SK-N-SH (cell line): ENCODE measurements around the gene TNNT3. TPM values are rescaled to one million over a fixed set of nuclear protein-coding genes. Genes with fewer than 3 reads are reported as not detected.

Experiments used
- CTCF ChIA-PET: fragments of 300-600, 350-600 bp; formaldehyde crosslinking; extraction: SDS; loops from one replicate; lab custom pipeline; 2021; lab: Yijun Ruan, JAX
- POLR2A ChIA-PET: fragments of 350-600 bp; sonication (Branson Sonifier 250); formaldehyde crosslinking; extraction: SDS; loops from one replicate; lab custom pipeline; 2020; ENCODE audit warnings: antibody characterized with exemption, inconsistent platforms; lab: Yijun Ruan, JAX
- DNase-seq: peaks from one replicate; pipeline ENCODE4 v3.0.0; 2012
- H2AFZ ChIP-seq: fragments of 200-600 bp; sonication (generic); 2 replicates; pipeline ENCODE4 v1.8.1; 2016; ENCODE audit warnings: antibody characterized with exemption, mild to moderate bottlenecking, low read depth
- H3F3A ChIP-seq: fragments of 200-600 bp; sonication (generic); replicated peaks from 2 replicates; pipeline ENCODE3; 2016; ENCODE audit warnings: antibody characterized with exemption, mild to moderate bottlenecking; ENCODE audit not compliant: insufficient read depth
- H3K27ac ChIP-seq, 2 experiments: fragments of 200-500 bp in 1 of 2; fragments of 200-600 bp in 1 of 2; sonication (Bioruptor generic) in 1 of 2; sonication (generic), shearing (Covaris generic) in 1 of 2; 2 replicates each; pipeline versions ENCODE4 v1.5.1 to v1.6.1; 2014 to 2016; ENCODE audit warnings: low read depth in 2 of 2, inconsistent platforms in 1 of 2, low read length in 1 of 2, mild to moderate bottlenecking in 1 of 2, mixed read lengths in 1 of 2
- H3K27me3 ChIP-seq: fragments of 200-600 bp; sonication (generic), shearing (Covaris generic); 2 replicates; pipeline ENCODE4 v1.6.1; 2016; ENCODE audit warnings: mixed run types; ENCODE audit not compliant: insufficient read depth
- H3K36me3 ChIP-seq, 2 experiments: fragments of 200-500 bp in 1 of 2; fragments of 200-600 bp in 1 of 2; sonication (Bioruptor generic) in 1 of 2; sonication (generic) in 1 of 2; replicated peaks in 1 of 2; 2 replicates each; pipeline versions ENCODE3 to v1.5.1; 2014 to 2016; ENCODE audit warnings: low read length in 1 of 2, mild to moderate bottlenecking in 1 of 2; ENCODE audit not compliant: insufficient read depth in 2 of 2, control insufficient read depth in 1 of 2
- H3K4me1 ChIP-seq, 2 experiments: fragments of 200-500 bp in 1 of 2; fragments of 200-600 bp in 1 of 2; sonication (Bioruptor generic) in 1 of 2; sonication (generic), shearing (Covaris generic) in 1 of 2; 2 replicates each; pipeline versions ENCODE4 v1.5.1 to v1.6.1; 2014 to 2016; ENCODE audit warnings: low read depth in 1 of 2, low read length in 1 of 2, mixed run types in 1 of 2; ENCODE audit not compliant: insufficient read depth in 2 of 2, control insufficient read depth in 1 of 2
- H3K4me2 ChIP-seq: fragments of 200-600 bp; sonication (generic), shearing (Covaris generic); 2 replicates; pipeline ENCODE4 v1.6.1; 2017; ENCODE audit warnings: mixed run types
- H3K4me3 ChIP-seq, 2 experiments: fragments of 200-500 bp in 1 of 2; fragments of 200-600 bp in 1 of 2; sonication (Bioruptor generic) in 1 of 2; sonication (generic), shearing (Covaris generic) in 1 of 2; 2 replicates each; pipeline versions ENCODE4 v1.5.1 to v1.8.1; 2014 to 2016; ENCODE audit warnings: low read depth in 2 of 2, inconsistent platforms in 1 of 2, low read length in 1 of 2, mild to moderate bottlenecking in 1 of 2, mixed read lengths in 1 of 2, moderate library complexity in 1 of 2
- H3K79me2 ChIP-seq: fragments of 200-600 bp; sonication (generic); 2 replicates; pipeline ENCODE4 v1.8.1; 2017; ENCODE audit warnings: mild to moderate bottlenecking; ENCODE audit not compliant: insufficient read depth
- H3K9ac ChIP-seq: fragments of 200-600 bp; sonication (generic); 2 replicates; pipeline ENCODE4 v1.6.1; 2017; ENCODE audit warnings: mixed run types
- H3K9me2 ChIP-seq: fragments of 200-600 bp; sonication (generic); 2 replicates; pipeline ENCODE4 v1.6.1; 2017; ENCODE audit warnings: mixed run types
- H3K9me3 ChIP-seq: fragments of 200-600 bp; sonication (generic); 2 replicates; pipeline ENCODE4 v1.6.1; 2017; ENCODE audit warnings: mixed run types, mild to moderate bottlenecking, moderate library complexity
- H4K20me1 ChIP-seq: fragments of 200-600 bp; sonication (generic); 2 replicates; pipeline ENCODE4 v1.6.1; 2017; ENCODE audit warnings: mild to moderate bottlenecking, mixed run types; ENCODE audit not compliant: insufficient read depth
- ELF1 ChIP-seq: IDR thresholded peaks from 2 replicates; pipeline ENCODE4 v1.4.0; 2012
- EP300 ChIP-seq, 2 experiments: IDR thresholded peaks; 2 replicates each; pipeline versions ENCODE4 v1.4.0 to v1.6.1; 2012; ENCODE audit warnings: borderline replicate concordance in 1 of 2, low read depth in 1 of 2, low read length in 1 of 2
- FOXJ3 ChIP-seq: sonication (generic); formaldehyde crosslinking; IDR thresholded peaks from 2 replicates; pipeline ENCODE4 v1.5.1; 2020; ENCODE audit warnings: mild to moderate bottlenecking, missing genetic modification reagents
- JUND ChIP-seq: IDR thresholded peaks from 2 replicates; pipeline ENCODE4 v1.4.0; 2012
- MXI1 ChIP-seq: IDR thresholded peaks from 2 replicates; pipeline ENCODE4 v1.6.1; 2012; ENCODE audit warnings: mild to moderate bottlenecking, low read depth, low read length, improper control_type of control experiment
- NFIC ChIP-seq: IDR thresholded peaks from 2 replicates; pipeline ENCODE4 v1.4.0; 2012; ENCODE audit warnings: borderline replicate concordance
- NRF1 ChIP-seq: IDR thresholded peaks from 2 replicates; pipeline ENCODE4 v1.6.1; 2012; ENCODE audit warnings: low read depth, mild to moderate bottlenecking, low read length
- POLR2AphosphoS5 ChIP-seq: IDR thresholded peaks from 2 replicates; pipeline ENCODE4 v1.6.1; 2012; ENCODE audit warnings: low read depth, low read length
- RCOR1 ChIP-seq: fragments of 150-350 bp; IDR thresholded peaks from 2 replicates; pipeline ENCODE4 v1.6.1; 2017; ENCODE audit warnings: antibody characterized with exemption, low read length
- SIN3A ChIP-seq: IDR thresholded peaks from 2 replicates; pipeline ENCODE4 v1.6.1; 2012; ENCODE audit warnings: low read depth, mild to moderate bottlenecking, low read length, moderate library complexity, borderline replicate concordance
- SMC3 ChIP-seq: IDR thresholded peaks from 2 replicates; pipeline ENCODE4 v1.6.1; 2012; ENCODE audit warnings: low read depth, low read length, improper control_type of control experiment
- WGBS: methylation state at CpG from one replicate; pipeline ENCODE4 v1.1.6; 2017; ENCODE audit warnings: low lambda C conversion rate; 5-methylcytosine and 5-hydroxymethylcytosine counted together
- polyA plus RNA-seq, 3 experiments: library from polyadenylated mRNA; depleted of rRNA; stranded (reverse); fragments of >200 nt; gene quantifications; 2 replicates each; pipeline ENCODE4 v1.2.3, GENCODE V29; 2012
- TF ChIP-seq, protein P1 (sequence below): IDR thresholded peaks from 2 replicates; pipeline ENCODE4 v1.4.0; 2012; ENCODE audit warnings: low read depth, borderline replicate concordance
- TF ChIP-seq, protein P2 (sequence below): IDR thresholded peaks from 2 replicates; pipeline ENCODE4 v1.6.1; 2012; ENCODE audit warnings: mild to moderate bottlenecking, low read depth, low read length, moderate library complexity

The TNNT3 gene
- polyA plus RNA-seq, 1 of the 3 experiments (the other 2 are of a cell fraction): not detected

DNA sequence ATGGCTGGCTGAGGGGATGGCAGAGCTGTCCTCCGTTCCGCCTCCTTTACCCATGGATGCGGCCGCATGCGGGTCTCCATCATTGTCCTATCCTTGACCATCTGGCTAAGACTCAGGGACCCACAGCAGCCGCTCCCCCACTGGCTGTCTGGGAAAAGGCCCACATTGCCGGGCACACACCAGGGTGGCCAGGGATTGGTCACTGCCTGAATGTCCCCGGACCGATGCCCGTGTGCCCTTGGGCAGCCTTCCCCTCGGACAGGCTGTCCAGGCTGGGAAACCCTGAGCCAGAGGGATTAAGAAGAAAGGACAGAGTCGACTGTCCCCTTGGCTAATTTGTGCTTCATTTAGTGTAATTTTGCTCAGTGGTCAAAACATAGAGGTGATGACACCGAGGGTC is 55.7 kb downstream of the TNNT3 start:
- H2AFZ ChIP-seq: no peak overlapping the region
- H3K27ac ChIP-seq: no peak overlapping the region
- no peaks in the 10 kb centered on the region for H3K79me2 ChIP-seq
- H3K4me3 ChIP-seq: no peak overlapping the region
- H3K36me3 ChIP-seq: no peaks in the 10 kb centered on the region
- H3K27me3 ChIP-seq: no peaks in the 10 kb centered on the region
- CTCF ChIA-PET: interaction anchor here (0.7 to 3.1 kb wide), 3 partner anchors 99 to 322 kb away, joined by 3 to 8 read pairs (median 5); no protein-coding TSS in a partner anchor
- H3K9ac ChIP-seq: no peak overlapping the region
- H3K4me2 ChIP-seq: no peak overlapping the region
- DNase-seq: no peak
- no peak for TF ChIP-seq NFIC
- TF ChIP-seq ELF1: no peak
- no peak for TF ChIP-seq NRF1
- TF ChIP-seq FOXJ3 (CRISPR knock-in tag): no peak
- TF ChIP-seq, protein P1, sequence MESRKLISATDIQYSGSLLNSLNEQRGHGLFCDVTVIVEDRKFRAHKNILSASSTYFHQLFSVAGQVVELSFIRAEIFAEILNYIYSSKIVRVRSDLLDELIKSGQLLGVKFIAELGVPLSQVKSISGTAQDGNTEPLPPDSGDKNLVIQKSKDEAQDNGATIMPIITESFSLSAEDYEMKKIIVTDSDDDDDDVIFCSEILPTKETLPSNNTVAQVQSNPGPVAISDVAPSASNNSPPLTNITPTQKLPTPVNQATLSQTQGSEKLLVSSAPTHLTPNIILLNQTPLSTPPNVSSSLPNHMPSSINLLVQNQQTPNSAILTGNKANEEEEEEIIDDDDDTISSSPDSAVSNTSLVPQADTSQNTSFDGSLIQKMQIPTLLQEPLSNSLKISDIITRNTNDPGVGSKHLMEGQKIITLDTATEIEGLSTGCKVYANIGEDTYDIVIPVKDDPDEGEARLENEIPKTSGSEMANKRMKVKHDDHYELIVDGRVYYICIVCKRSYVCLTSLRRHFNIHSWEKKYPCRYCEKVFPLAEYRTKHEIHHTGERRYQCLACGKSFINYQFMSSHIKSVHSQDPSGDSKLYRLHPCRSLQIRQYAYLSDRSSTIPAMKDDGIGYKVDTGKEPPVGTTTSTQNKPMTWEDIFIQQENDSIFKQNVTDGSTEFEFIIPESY: no peak
- no peak for TF ChIP-seq MXI1
- TF ChIP-seq, protein P2, sequence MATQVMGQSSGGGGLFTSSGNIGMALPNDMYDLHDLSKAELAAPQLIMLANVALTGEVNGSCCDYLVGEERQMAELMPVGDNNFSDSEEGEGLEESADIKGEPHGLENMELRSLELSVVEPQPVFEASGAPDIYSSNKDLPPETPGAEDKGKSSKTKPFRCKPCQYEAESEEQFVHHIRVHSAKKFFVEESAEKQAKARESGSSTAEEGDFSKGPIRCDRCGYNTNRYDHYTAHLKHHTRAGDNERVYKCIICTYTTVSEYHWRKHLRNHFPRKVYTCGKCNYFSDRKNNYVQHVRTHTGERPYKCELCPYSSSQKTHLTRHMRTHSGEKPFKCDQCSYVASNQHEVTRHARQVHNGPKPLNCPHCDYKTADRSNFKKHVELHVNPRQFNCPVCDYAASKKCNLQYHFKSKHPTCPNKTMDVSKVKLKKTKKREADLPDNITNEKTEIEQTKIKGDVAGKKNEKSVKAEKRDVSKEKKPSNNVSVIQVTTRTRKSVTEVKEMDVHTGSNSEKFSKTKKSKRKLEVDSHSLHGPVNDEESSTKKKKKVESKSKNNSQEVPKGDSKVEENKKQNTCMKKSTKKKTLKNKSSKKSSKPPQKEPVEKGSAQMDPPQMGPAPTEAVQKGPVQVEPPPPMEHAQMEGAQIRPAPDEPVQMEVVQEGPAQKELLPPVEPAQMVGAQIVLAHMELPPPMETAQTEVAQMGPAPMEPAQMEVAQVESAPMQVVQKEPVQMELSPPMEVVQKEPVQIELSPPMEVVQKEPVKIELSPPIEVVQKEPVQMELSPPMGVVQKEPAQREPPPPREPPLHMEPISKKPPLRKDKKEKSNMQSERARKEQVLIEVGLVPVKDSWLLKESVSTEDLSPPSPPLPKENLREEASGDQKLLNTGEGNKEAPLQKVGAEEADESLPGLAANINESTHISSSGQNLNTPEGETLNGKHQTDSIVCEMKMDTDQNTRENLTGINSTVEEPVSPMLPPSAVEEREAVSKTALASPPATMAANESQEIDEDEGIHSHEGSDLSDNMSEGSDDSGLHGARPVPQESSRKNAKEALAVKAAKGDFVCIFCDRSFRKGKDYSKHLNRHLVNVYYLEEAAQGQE: no peak
- no peak for TF ChIP-seq EP300 (IDR thresholded peaks at IDR 0.05; ENCODE audit: borderline replicate concordance in 1 of 2, low read depth in 1 of 2, low read length in 1 of 2)
- no peak for TF ChIP-seq JUND
- TF ChIP-seq SMC3: no peak
- no peak for TF ChIP-seq POLR2AphosphoS5
- TF ChIP-seq SIN3A: no peak
- TF ChIP-seq RCOR1: no peak
- no CpG with 5 or more reads among the region's 13 CpGs for WGBS
- H4K20me1 ChIP-seq: no peaks in the 10 kb centered on the region
- POLR2A ChIA-PET: no interaction called here
- no peaks in the 10 kb centered on the region for H3K9me2 ChIP-seq
- H3F3A ChIP-seq: no peaks in the 10 kb centered on the region
- H3K4me1 ChIP-seq: no peaks in the 10 kb centered on the region
- H3K9me3 ChIP-seq: no peaks in the 10 kb centered on the region
